Fibroblast of skin of left quadriceps (primary cell): ENCODE results near the gene STX12.
"Not testable (repeated sequence)": the region's sequence is repeated elsewhere in the genome, so short reads cannot be mapped to it uniquely, and the experiment has no call there.

ENCODE experiments used
- DNase-seq, 2 experiments: peaks; one replicate each; pipeline ENCODE4 v3.0.0-alpha.2; 2013; ENCODE audit warnings: low read depth in 2 of 2

STX12 gene

DNA sequence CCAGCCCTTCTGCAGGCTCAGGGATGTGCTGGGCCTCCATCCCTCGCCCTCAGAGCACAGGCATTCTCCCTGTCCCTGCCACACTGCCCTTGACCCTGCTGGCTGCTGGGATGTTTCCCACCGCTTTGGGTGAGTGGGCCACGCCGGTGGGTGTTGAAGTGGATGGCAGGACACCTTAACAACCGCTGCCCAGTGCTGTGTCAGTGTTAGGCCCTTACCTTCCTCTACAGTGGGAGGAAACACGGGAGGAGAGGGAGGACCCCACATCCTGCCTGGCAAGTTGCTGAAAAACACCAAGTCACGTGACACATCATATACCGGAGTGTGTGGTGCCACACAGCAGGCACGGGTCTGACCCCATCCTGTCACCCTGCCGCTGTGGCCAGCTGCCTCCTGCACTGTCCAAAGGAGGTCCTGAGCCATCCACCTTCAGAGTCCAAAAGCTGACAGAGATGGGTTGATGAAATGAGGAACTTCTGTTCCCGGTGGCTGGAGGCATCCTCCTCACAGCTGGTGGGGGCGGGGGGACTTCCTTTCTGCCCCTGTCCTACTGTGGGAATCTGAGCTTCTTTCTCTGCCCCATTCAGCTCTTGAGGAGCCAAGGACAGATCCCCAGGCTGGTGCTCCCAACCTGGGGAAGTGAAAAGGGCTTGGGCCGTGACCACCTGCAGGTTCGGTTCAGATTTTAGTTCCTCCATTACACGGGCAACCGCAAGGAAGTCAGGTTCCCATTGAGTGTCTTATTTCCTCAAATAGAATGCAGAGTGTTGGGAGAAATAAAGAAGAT lies 96.1 kb downstream of the STX12 start:
- DNase-seq, result no peak

DNA sequence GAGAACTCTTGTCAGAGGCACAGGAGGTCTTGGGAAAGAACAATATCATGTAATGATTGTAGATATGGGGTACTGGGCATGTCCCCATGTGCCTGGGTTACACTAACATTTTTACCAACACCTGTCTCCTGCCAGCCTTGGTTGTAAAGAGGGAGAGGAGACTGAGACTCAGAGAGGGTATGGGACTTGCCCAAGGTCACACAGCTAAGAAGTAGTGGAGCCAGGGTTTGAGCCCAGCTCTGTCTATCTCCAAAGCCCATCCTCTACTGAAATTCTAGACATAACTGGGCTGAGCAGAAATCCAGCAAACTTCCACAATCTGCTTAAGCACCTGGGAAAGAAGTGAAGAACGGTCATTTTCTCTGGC lies 96.7 kb downstream of the STX12 start:
- no peak for DNase-seq

DNA sequence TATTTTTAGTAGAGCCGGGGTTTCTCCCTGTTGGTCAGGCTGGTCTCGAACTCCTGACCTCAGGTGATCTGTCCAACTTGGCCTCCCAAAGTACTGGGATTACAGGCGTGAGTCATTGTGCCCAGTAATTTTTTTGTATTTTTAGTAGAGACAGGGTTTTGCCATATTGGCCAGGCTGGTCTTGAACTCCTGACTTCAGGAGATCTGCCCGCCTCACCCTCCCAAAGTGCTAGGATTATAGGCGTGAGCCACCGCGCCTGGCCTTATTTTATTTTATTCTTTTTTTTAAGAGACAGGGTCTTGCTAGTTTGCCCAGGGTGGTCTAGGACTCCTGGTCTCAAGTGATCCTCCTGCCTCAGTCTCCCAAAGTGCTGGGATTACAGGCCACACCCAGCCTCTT lies 98.1 kb downstream of the STX12 start:
- DNase-seq, result not testable (repeated sequence)

DNA sequence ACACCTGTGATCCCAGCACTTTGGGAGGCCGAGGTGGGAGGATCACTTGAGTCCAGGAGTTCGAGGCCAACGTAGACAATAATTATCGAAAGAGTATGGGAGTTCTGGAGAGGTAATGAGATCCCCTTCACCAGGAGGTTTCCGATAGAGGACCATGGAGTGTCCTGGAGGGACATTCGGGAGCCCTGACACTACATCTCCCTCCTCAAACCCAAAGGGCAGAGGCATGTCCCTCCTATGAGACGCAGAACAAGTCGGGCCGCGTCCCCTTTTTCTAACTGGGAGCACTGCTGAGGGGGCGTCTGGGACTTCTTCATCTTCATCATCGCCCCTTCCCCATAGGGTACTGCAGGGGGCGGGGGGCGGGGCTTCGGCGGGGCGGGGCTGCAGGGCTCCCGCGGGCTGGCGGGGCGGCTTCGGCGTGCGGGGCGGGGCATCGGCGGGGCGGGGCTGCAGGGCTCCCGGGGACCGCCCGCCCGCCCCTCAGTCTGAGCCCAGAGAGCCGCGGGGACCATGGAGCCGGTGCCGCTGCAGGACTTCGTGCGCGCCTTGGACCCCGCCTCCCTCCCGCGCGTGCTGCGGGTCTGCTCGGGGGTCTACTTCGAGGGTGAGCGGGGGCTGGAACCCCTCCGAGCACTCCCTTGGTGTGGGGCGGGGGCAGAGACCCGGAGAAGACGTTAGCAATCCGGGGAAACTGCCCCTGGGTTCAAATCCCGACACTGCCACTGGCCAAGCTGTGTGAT lies 99.2 kb downstream of the STX12 start, which contains the start of gene THEMIS2:
Gene THEMIS2, plus strand, starts transcription at position 486 of the 743 bp plus-strand sequence. Its CDS starts 28 bp downstream, at position 514.
- DNase-seq, result peak in 1 of 2 experiments; percentile 14

DNA sequence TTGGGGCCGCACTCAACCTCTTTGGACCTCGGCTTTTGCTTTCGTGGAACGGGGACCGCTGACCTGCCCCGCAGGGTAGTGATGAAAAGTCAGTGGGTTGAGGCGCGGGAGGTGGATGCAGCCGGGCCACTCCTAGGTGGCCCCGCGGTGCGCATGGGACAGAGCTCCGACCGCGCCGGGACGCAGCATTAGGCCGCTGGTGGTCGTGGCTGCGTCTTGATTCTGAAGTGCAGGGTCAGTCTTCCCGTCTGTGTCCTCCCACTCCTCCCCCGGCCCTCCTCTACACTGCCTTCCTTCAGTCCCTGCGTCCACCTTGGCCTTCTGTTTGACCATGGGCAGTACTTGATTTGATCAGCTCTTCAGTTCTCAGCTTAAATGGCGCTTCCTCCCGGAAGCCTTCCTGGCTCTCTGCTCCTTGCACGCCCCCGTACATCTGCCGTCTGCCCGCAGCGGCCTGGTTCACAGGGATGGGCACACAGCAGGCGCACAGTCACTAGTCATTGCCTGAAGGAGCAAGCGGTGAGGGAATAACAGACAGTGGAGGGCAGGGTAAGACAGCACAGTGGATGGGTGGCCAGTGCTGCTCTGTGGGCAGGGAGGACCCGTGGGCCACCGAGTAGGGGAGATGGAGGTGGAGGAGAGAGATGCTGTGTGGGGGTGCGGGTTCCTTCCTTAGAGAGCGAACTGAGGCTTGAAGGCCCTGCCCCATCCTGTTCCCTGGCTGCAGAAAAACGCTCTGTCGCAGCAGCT lies 100.0 kb downstream of the STX12 start:
- DNase-seq, result no peak

DNA sequence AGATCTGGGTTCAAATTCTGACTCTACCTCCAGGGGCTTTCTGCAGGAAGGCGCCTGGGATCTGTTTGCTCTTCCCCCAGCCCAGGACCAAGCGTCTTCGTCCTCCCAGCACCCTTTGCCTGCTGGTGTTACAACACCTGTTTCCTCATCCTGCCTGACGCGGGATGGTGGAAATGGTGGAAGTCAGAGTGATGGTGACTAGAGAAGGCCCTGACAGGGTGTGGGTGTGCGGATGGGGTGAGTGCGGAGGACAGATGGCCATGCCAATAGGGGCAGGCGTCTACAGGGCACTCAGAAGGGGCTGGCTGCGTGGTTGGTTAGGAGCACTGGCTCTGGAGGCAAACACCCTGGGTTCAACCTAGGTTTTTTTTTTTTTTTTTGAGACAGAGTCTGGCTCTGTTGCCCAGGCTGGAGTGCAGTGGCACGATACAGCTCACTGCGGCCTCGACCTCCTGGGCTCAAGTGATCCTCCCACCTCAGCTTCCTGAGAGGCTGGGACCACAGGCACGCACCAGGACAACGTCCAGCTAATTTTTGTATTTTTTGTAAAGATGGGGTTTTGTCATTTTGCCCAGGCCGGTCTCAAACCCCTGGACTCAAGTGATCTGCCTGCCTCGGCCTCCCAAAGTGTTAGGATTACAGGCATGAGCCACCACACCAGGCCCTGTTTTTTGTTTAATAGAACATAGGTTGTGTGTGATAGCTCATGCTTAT lies 100.8 kb downstream of the STX12 start:
- no peak for DNase-seq
